Retinal pigment epithelial cell (primary cell): ENCODE results near the gene RRP1.
A peak's percentile ranks its signal among the peaks of the same experiment; 100 is the strongest.

Source experiments
- DNase-seq: peaks from one replicate; pipeline ENCODE4 v3.0.0-alpha.2; 2010; ENCODE audit warnings: low read depth
- H3K4me3 ChIP-seq: 2 replicates; pipeline ENCODE4 v1.5.1; 2011; ENCODE audit warnings: mild to moderate bottlenecking, low read length, control low read depth, moderate library complexity
- CTCF ChIP-seq: conservative IDR thresholded peaks from 2 replicates; pipeline ENCODE4 v1.5.1; 2011; ENCODE audit warnings: low read depth, low read length, control low read depth, inconsistent platforms

Gene RRP1

DNA sequence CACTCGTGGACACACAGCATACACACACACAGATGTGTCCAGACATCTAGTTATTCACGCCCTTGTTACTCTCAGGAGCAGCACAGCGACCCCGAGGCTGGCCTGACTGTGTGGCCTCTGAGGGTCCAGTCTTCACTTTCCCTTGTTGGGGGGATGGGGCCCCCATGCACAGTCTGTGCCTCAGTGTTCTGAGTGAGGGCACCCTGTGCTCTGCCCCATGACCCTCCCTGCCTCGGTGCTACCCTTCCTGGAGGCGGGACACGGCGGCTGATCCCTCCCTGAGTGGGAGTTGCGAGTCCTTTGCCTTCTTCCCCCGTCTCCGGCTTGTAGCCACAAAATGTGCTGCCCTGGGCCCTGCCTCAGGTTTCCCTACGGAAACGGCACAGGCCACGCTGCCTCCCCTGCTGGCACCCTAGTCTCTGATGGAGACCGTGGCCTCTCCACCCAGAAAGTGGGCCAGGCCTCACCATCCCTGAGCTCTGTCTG lies 21.8 kb upstream of the RRP1 start:
- TF ChIP-seq CTCF: no peak
- no peak overlapping the region for H3K4me3 ChIP-seq
- DNase-seq: no peak

- H3K4me3 ChIP-seq: no peak overlapping the region
- DNase-seq: peak; percentile 93
- no peak for TF ChIP-seq CTCF
Measured at GRCh38 chr21:43767984-43768867, 21.2 kb upstream of the RRP1 start.

DNA sequence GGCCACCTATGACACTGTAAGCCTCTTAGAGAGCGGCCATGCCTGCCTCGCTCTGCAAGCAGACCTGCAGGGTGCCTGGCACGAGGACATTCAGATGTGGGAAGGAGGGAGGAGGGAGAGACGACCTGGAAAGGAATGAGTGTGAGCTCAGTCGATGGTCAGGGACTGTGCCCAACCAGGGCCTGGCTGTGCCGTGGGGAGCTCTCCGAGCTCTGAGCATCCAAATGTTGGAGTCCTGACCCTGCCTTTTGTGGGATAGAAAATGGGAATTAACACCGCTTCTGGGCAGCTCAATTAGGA lies 20.6 kb upstream of the RRP1 start:
- TF ChIP-seq CTCF: no peak
- H3K4me3 ChIP-seq: no peak overlapping the region
- peak; percentile 97 for DNase-seq

DNA sequence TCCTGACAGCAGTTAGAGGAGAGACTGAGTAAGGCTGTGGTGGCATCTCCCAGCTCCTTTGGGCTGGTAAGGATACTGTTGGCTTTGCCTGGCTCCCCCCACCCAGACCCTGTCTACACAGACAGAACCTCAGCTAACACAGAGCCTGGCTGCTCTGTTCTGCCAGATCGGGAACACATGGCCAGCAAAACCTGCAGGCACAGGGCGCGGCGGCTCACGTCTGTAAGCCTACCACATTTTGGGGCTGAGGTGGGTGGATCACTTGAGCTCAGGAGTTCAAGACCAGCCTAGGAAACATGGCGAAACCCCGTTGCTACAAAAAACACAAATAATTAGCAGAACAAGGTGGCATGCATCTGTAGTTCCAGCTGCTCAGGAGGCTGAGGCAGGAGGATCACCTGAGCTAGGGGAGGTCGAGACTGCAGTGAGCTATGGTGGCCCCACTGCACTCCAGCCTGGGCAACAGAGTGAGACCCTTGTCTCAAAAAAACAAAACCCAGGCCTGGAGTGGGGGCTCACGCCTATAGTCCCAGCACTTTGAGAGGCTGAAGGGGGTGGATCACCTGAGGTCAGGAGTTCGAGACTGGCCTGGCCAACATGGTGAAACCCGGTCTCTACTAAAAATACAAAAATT lies 19.9 kb upstream of the RRP1 start:
- DNase-seq: no peak
- no peak for TF ChIP-seq CTCF
- no peak overlapping the region for H3K4me3 ChIP-seq

- H3K4me3 ChIP-seq: no peak overlapping the region
- DNase-seq: no peak
- TF ChIP-seq CTCF: no peak
Measured at GRCh38 chr21:43770066-43770655, 19.2 kb upstream of the RRP1 start.

DNA sequence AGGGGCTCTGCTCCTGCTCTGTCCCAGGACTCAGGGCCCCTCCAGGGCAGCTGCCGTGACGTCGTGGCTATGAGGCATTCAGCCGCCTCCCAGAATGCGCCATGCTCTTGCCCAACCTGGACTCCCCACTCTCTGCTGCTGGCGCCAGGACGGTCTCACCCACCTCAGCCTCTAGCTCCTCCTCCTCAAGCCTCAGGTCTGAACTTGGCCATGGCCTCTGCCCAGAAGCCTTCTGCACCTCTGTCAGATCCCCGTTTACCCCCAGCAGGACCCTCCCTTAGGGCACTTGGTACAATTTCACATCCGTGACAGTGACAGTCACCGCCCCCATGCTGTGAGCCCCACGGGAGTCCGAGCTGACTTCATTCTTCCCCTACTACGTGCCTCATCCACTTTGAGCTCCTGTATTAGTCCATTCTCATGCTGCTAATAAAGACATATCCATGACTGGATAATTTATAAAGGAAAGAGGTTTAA lies 18.1 kb upstream of the RRP1 start:
- H3K4me3 ChIP-seq: no peak overlapping the region
- no peak for DNase-seq
- no peak for TF ChIP-seq CTCF
